HG03175 (cell line): ENCODE measurements around the gene GFAP.

Experiments used
- ATAC-seq: cut with Tn5 transposase; IDR thresholded peaks from one replicate; pipeline ENCODE4 v1.9.1; 2021; ENCODE audit warnings: mild to moderate bottlenecking, moderate library complexity; ENCODE audit not compliant: unreplicated experiment

Gene GFAP

GRCh38 chr17:44903012-44903685, 12.2 kb downstream of the GFAP start:
- no peak for ATAC-seq

GRCh38 chr17:44902135-44902760, 13.1 kb downstream of the GFAP start:
- no peak for ATAC-seq

- no peak for ATAC-seq
Measured at GRCh38 chr17:44901411-44901921, 13.8 kb downstream of the GFAP start.

GRCh38 chr17:44900894-44901293, 14.4 kb downstream of the GFAP start:
- no peak for ATAC-seq

GRCh38 chr17:44899074-44899782, 16.1 kb downstream of the GFAP start, which contains the start of gene EFTUD2:
Gene EFTUD2, minus strand, starts transcription at chr17:44899445. Its CDS starts 4,924 bp downstream, at chr17:44894521.
- ATAC-seq, result peak; percentile 82

GRCh38 chr17:44898768-44899073, 16.6 kb downstream of the GFAP start:
- no peak for ATAC-seq

- ATAC-seq, result no peak
Measured at GRCh38 chr17:44894642-44895041, 20.7 kb downstream of the GFAP start.

- no peak for ATAC-seq
Measured at GRCh38 chr17:44892250-44892649, 23.1 kb downstream of the GFAP start.

GRCh38 chr17:44889003-44889402, 26.3 kb downstream of the GFAP start:
- ATAC-seq, result no peak

- no peak for ATAC-seq
Measured at GRCh38 chr17:44887971-44888954, 27.0 kb downstream of the GFAP start.

GRCh38 chr17:44887016-44887415, 28.3 kb downstream of the GFAP start:
- no peak for ATAC-seq

- ATAC-seq, result no peak
Measured at GRCh38 chr17:44884941-44885340, 30.4 kb downstream of the GFAP start.

GRCh38 chr17:44881145-44881544, 34.2 kb downstream of the GFAP start:
- no peak for ATAC-seq

- no peak for ATAC-seq
Measured at GRCh38 chr17:44880062-44880461, 35.2 kb downstream of the GFAP start.

GRCh38 chr17:44879376-44879775, 35.9 kb downstream of the GFAP start:
- no peak for ATAC-seq

GRCh38 chr17:44878627-44879221, 36.6 kb downstream of the GFAP start:
- ATAC-seq, result no peak

- no peak for ATAC-seq
Measured at GRCh38 chr17:44877121-44877520, 38.2 kb downstream of the GFAP start.

- ATAC-seq, result no peak
Measured at GRCh38 chr17:44875761-44876160, 39.5 kb downstream of the GFAP start.

- ATAC-seq, result no peak
Measured at GRCh38 chr17:44872131-44872768, 43.0 kb downstream of the GFAP start.

- ATAC-seq, result no peak
Measured at GRCh38 chr17:44871556-44871955, 43.7 kb downstream of the GFAP start.
